Measurements from ENCODE around the gene AXDND1. TPM values are rescaled to one million over a fixed set of nuclear protein-coding genes. Genes with fewer than 3 reads are reported as not detected.

The AXDND1 gene
- total and polyA plus RNA-seq, 2 experiments from 2014 or later = not detected

DNA sequence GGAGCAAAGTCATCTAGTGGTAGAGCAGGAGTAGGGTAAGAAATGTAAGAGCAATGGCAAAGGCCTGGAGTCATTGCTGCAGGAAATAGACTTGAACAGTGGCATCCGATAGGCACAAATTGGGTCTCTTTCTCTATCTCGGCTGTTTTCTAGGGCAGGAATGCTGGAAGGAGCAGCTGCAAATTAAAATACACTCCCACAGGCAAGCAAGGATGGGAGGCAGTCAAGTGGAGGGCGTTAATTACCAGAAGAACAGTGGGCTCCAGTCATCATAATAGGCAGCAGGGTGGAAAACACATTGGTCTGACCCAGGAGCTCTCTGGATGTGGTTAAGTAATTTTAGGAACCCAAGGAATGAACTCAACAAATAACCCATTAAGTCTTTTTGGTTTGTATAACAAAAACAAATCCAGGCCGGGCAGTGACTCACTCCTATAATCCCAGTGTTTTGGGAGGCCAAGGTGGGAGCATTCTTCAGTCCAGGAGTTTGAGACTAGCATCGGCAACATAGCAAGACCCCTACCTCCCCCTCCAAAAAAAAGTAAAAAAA, 218.1 kb downstream of the AXDND1 start (continued):
- TF ChIP-seq, protein P1, sequence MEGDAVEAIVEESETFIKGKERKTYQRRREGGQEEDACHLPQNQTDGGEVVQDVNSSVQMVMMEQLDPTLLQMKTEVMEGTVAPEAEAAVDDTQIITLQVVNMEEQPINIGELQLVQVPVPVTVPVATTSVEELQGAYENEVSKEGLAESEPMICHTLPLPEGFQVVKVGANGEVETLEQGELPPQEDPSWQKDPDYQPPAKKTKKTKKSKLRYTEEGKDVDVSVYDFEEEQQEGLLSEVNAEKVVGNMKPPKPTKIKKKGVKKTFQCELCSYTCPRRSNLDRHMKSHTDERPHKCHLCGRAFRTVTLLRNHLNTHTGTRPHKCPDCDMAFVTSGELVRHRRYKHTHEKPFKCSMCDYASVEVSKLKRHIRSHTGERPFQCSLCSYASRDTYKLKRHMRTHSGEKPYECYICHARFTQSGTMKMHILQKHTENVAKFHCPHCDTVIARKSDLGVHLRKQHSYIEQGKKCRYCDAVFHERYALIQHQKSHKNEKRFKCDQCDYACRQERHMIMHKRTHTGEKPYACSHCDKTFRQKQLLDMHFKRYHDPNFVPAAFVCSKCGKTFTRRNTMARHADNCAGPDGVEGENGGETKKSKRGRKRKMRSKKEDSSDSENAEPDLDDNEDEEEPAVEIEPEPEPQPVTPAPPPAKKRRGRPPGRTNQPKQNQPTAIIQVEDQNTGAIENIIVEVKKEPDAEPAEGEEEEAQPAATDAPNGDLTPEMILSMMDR (conservative IDR thresholded peaks at IDR 0.05; ENCODE audit: low read depth in 2 of 2) = no peak
- TF ChIP-seq EZH2phosphoT487 (IDR thresholded peaks at IDR 0.05; ENCODE audit: unreplicated experiment) (no peak), CREB1 (CRISPR knock-in tag; IDR thresholded peaks at IDR 0.05; ENCODE audit: low read depth) (no peak)

DNA sequence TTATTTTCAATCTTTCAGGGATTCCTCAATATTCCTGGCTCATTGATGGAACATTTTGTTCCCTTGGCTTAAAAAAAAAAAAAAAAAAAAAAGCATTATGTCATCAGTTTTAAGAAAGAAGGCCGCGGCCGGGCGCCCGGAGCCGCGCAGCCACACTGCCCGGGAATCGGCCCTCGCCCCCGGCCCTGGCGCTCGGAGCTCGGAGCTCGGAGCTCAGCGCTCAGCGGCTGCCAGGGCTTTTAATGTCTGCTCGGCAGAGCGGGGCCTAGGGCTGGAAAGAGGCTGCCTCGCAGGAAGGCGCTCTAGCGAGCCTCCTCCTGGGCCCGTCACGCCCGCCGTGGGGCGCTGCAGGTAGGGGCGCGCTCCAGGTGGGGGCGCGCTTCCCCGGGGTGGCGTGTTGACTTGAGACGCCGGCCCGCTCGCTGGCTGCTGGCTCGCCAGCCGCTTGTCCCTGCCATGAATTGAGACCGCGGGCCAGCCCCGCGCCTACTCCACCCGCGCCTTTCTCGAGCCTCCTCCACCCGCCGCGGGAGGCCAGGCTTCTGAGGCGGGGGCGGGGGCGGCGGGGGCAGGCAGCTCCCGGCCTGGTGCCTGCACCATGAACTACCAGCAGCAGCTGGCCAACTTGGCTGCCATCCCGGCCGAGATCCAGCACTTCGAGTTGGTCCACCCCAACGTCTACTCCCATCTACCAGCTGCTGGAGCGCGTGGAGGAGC, 220.5 kb downstream of the AXDND1 start:
- ATAC-seq (peak; percentile 96), DNase-seq (ENCODE audit: low spot score) (peak; percentile 78)
- peaks cover 14% of the 10 kb centered on the region for H3K4me1 Mint-ChIP-seq
- peak overlapping the region; percentile 50 for H3K4me3 ChIP-seq
- peaks cover 7% of the 10 kb centered on the region; the same call in 1 of the 2 replicates for H3K9me2 ChIP-seq (ENCODE audit: insufficient read depth)
- no peaks in the 10 kb centered on the region; the same call in 1 of the 2 replicates for H3K4me1 ChIP-seq (ENCODE audit: insufficient read depth)
- H3K9me3 Mint-ChIP-seq = peaks cover 6% of the 10 kb centered on the region; the same call in 1 of the 3 replicates
- peaks cover 65% of the 10 kb centered on the region for H3K27me3 ChIP-seq (ENCODE audit: insufficient read depth)
- H3K4me2 ChIP-seq = peak overlapping the region; percentile 74
- no peak overlapping the region for H3K27ac ChIP-seq (ENCODE audit: low read depth)
- H3K4me3 Mint-ChIP-seq = peak overlapping the region; percentile 65
- no peaks in the 10 kb centered on the region for H3K36me3 ChIP-seq (ENCODE audit: insufficient read depth)
- H2AFZ ChIP-seq = peak overlapping the region; percentile 88; the same call in 1 of the 2 replicates
- H3K27me3 Mint-ChIP-seq (ENCODE audit: insufficient read depth, low read depth, poor library complexity) = peaks cover 40% of the 10 kb centered on the region
- H3K79me2 ChIP-seq (replicated peaks; ENCODE audit: insufficient read depth) = no peaks in the 10 kb centered on the region
- H3K36me3 Mint-ChIP-seq (ENCODE audit: low read depth) = no peaks in the 10 kb centered on the region
- 0 out of 2 replicates have a peak, but pooled peaks cover 2% of the 10 kb centered on the region for H3F3A ChIP-seq (replicated peaks; ENCODE audit: low read depth)
- no peak overlapping the region for H3K27ac Mint-ChIP-seq
- no peaks in the 10 kb centered on the region for H4K20me1 ChIP-seq (replicated peaks; ENCODE audit: insufficient read depth)
- TF ChIP-seq, protein P2, sequence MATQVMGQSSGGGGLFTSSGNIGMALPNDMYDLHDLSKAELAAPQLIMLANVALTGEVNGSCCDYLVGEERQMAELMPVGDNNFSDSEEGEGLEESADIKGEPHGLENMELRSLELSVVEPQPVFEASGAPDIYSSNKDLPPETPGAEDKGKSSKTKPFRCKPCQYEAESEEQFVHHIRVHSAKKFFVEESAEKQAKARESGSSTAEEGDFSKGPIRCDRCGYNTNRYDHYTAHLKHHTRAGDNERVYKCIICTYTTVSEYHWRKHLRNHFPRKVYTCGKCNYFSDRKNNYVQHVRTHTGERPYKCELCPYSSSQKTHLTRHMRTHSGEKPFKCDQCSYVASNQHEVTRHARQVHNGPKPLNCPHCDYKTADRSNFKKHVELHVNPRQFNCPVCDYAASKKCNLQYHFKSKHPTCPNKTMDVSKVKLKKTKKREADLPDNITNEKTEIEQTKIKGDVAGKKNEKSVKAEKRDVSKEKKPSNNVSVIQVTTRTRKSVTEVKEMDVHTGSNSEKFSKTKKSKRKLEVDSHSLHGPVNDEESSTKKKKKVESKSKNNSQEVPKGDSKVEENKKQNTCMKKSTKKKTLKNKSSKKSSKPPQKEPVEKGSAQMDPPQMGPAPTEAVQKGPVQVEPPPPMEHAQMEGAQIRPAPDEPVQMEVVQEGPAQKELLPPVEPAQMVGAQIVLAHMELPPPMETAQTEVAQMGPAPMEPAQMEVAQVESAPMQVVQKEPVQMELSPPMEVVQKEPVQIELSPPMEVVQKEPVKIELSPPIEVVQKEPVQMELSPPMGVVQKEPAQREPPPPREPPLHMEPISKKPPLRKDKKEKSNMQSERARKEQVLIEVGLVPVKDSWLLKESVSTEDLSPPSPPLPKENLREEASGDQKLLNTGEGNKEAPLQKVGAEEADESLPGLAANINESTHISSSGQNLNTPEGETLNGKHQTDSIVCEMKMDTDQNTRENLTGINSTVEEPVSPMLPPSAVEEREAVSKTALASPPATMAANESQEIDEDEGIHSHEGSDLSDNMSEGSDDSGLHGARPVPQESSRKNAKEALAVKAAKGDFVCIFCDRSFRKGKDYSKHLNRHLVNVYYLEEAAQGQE (IDR thresholded peaks at IDR 0.05; ENCODE audit: unreplicated experiment) = no peak
- TF ChIP-seq, protein P1 (conservative IDR thresholded peaks at IDR 0.05; ENCODE audit: low read depth in 2 of 2) = peak; percentile 55 to 79
- TF ChIP-seq, protein P3, sequence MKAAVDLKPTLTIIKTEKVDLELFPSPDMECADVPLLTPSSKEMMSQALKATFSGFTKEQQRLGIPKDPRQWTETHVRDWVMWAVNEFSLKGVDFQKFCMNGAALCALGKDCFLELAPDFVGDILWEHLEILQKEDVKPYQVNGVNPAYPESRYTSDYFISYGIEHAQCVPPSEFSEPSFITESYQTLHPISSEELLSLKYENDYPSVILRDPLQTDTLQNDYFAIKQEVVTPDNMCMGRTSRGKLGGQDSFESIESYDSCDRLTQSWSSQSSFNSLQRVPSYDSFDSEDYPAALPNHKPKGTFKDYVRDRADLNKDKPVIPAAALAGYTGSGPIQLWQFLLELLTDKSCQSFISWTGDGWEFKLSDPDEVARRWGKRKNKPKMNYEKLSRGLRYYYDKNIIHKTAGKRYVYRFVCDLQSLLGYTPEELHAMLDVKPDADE (IDR thresholded peaks at IDR 0.05) = no peak
- TF ChIP-seq STAT1 (IDR thresholded peaks at IDR 0.05; ENCODE audit: unreplicated experiment) = no peak
- TF ChIP-seq, protein P4, sequence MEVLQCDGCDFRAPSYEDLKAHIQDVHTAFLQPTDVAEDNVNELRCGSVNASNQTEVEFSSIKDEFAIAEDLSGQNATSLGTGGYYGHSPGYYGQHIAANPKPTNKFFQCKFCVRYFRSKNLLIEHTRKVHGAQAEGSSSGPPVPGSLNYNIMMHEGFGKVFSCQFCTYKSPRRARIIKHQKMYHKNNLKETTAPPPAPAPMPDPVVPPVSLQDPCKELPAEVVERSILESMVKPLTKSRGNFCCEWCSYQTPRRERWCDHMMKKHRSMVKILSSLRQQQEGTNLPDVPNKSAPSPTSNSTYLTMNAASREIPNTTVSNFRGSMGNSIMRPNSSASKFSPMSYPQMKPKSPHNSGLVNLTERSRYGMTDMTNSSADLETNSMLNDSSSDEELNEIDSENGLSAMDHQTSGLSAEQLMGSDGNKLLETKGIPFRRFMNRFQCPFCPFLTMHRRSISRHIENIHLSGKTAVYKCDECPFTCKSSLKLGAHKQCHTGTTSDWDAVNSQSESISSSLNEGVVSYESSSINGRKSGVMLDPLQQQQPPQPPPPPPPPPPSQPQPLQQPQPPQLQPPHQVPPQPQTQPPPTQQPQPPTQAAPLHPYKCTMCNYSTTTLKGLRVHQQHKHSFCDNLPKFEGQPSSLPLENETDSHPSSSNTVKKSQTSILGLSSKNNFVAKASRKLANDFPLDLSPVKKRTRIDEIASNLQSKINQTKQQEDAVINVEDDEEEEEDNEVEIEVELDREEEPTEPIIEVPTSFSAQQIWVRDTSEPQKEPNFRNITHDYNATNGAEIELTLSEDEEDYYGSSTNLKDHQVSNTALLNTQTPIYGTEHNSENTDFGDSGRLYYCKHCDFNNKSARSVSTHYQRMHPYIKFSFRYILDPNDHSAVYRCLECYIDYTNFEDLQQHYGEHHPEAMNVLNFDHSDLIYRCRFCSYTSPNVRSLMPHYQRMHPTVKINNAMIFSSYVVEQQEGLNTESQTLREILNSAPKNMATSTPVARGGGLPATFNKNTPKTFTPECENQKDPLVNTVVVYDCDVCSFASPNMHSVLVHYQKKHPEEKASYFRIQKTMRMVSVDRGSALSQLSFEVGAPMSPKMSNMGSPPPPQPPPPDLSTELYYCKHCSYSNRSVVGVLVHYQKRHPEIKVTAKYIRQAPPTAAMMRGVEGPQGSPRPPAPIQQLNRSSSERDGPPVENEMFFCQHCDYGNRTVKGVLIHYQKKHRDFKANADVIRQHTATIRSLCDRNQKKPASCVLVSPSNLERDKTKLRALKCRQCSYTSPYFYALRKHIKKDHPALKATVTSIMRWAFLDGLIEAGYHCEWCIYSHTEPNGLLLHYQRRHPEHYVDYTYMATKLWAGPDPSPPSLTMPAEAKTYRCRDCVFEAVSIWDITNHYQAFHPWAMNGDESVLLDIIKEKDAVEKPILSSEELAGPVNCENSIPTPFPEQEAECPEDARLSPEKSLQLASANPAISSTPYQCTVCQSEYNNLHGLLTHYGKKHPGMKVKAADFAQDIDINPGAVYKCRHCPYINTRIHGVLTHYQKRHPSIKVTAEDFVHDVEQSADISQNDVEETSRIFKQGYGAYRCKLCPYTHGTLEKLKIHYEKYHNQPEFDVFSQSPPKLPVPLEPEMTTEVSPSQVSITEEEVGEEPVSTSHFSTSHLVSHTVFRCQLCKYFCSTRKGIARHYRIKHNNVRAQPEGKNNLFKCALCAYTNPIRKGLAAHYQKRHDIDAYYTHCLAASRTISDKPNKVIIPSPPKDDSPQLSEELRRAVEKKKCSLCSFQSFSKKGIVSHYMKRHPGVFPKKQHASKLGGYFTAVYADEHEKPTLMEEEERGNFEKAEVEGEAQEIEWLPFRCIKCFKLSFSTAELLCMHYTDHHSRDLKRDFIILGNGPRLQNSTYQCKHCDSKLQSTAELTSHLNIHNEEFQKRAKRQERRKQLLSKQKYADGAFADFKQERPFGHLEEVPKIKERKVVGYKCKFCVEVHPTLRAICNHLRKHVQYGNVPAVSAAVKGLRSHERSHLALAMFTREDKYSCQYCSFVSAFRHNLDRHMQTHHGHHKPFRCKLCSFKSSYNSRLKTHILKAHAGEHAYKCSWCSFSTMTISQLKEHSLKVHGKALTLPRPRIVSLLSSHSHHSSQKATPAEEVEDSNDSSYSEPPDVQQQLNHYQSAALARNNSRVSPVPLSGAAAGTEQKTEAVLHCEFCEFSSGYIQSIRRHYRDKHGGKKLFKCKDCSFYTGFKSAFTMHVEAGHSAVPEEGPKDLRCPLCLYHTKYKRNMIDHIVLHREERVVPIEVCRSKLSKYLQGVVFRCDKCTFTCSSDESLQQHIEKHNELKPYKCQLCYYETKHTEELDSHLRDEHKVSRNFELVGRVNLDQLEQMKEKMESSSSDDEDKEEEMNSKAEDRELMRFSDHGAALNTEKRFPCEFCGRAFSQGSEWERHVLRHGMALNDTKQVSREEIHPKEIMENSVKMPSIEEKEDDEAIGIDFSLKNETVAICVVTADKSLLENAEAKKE (CRISPR knock-in tag; IDR thresholded peaks at IDR 0.05) = no peak

All from GM23338 (cell line).